WTC11 (cell line): ENCODE data around the gene CCDC30. TPM values are rescaled to one million over a fixed set of nuclear protein-coding genes. Genes with fewer than 3 reads are reported as not detected.

Experiments used
- ATAC-seq: fragments of 200-7000 bp; cut with Tn5 transposase; 2 replicates; pipeline ENCODE4 v1.10.0; 2021; ENCODE audit warnings: mild to moderate bottlenecking, moderate library complexity
- CTCF ChIA-PET: fragments of 300-600 bp; sonication (Branson Sonifier 250); formaldehyde crosslinking; loops from one replicate; lab custom pipeline; 2021; ENCODE audit warnings: antibody characterized with exemption; lab: Charles Lee
- POLR2A ChIA-PET: fragments of 350-600 bp; sonication (Branson Sonifier 250); formaldehyde crosslinking; loops from one replicate; lab custom pipeline; 2021; ENCODE audit warnings: antibody characterized with exemption; lab: Charles Lee
- DNase-seq: peaks from one replicate; pipeline ENCODE4 v3.0.0; 2021; ENCODE audit warnings: low spot score
- H3K27ac Mint-ChIP-seq: 2 replicates; pipeline ENCODE4 v1.8.0; 2021; ENCODE audit warnings: mixed read lengths
- H3K27me3 Mint-ChIP-seq: 2 replicates; pipeline ENCODE4 v1.8.0; 2021; ENCODE audit warnings: low read depth, mild to moderate bottlenecking, moderate library complexity, mixed read lengths
- H3K36me3 Mint-ChIP-seq: 2 replicates; pipeline ENCODE4 v1.8.0; 2021; ENCODE audit warnings: mixed read lengths
- H3K4me1 Mint-ChIP-seq: 2 replicates; pipeline ENCODE4 v1.8.0; 2022; ENCODE audit warnings: mixed read lengths
- H3K4me3 Mint-ChIP-seq: 2 replicates; pipeline ENCODE4 v1.8.0; 2021; ENCODE audit warnings: mild to moderate bottlenecking, moderate library complexity, mixed read lengths
- H3K9me3 Mint-ChIP-seq: 2 replicates; pipeline ENCODE4 v1.8.0; 2021; ENCODE audit warnings: mixed read lengths
- FOXJ3 ChIP-seq: sonication (generic); formaldehyde crosslinking; IDR thresholded peaks from 2 replicates; pipeline ENCODE4 v1.9.0; 2021; ENCODE audit warnings: missing genetic modification reagents, mild to moderate bottlenecking, borderline replicate concordance
- FOXK1 ChIP-seq: sonication (generic); formaldehyde crosslinking; IDR thresholded peaks from 2 replicates; pipeline ENCODE4 v1.8.0; 2022; ENCODE audit warnings: mild to moderate bottlenecking, moderate library complexity, missing genetic modification reagents
- GTF2I ChIP-seq: fragments of 250-450 bp; sonication (Bioruptor Pico); conservative IDR thresholded peaks from 2 replicates; pipeline ENCODE4 v1.4.0; 2021; ENCODE audit warnings: mild to moderate bottlenecking
- MAX ChIP-seq: sonication (generic); formaldehyde crosslinking; IDR thresholded peaks from 2 replicates; pipeline ENCODE4 v1.8.0; 2022; ENCODE audit warnings: mild to moderate bottlenecking, missing genetic modification reagents
- MXD4 ChIP-seq: fragments of 250-450 bp; sonication (Bioruptor Pico); IDR thresholded peaks from 2 replicates; pipeline ENCODE4 v1.8.0; 2021; ENCODE audit warnings: mild to moderate bottlenecking, moderate library complexity, borderline replicate concordance
- MYBL2 ChIP-seq: sonication (generic); formaldehyde crosslinking; IDR thresholded peaks from 2 replicates; pipeline ENCODE4 v1.8.1; 2023; ENCODE audit warnings: mild to moderate bottlenecking, moderate library complexity, missing genetic modification reagents
- NFATC4 ChIP-seq: fragments of 250-450 bp; sonication (Bioruptor Pico); IDR thresholded peaks from 2 replicates; pipeline ENCODE4 v1.9.0; 2021; ENCODE audit warnings: mild to moderate bottlenecking
- PREB ChIP-seq: sonication (generic); formaldehyde crosslinking; IDR thresholded peaks from 2 replicates; pipeline ENCODE4 v1.8.1; 2022; ENCODE audit warnings: mild to moderate bottlenecking, missing genetic modification reagents, moderate library complexity, borderline replicate concordance
- RELA ChIP-seq: sonication (generic); formaldehyde crosslinking; IDR thresholded peaks from 2 replicates; pipeline ENCODE4 v1.8.1; 2022; ENCODE audit warnings: missing genetic modification reagents, mild to moderate bottlenecking, borderline replicate concordance
- SMAD4 ChIP-seq: sonication (generic); formaldehyde crosslinking; IDR thresholded peaks from 2 replicates; pipeline ENCODE4 v1.8.0; 2022; ENCODE audit warnings: mild to moderate bottlenecking, missing genetic modification reagents
- TCF7 ChIP-seq: sonication (generic); formaldehyde crosslinking; IDR thresholded peaks from 2 replicates; pipeline ENCODE4 v1.8.0; 2022; ENCODE audit warnings: mild to moderate bottlenecking, low read depth, missing genetic modification reagents, moderate library complexity
- TP53 ChIP-seq: sonication (generic); formaldehyde crosslinking; IDR thresholded peaks from 2 replicates; pipeline ENCODE4 v1.8.1; 2023; ENCODE audit warnings: mild to moderate bottlenecking, missing genetic modification reagents
- ZBTB21 ChIP-seq: sonication (generic); formaldehyde crosslinking; IDR thresholded peaks from 2 replicates; pipeline ENCODE4 v1.8.1; 2023; ENCODE audit warnings: mild to moderate bottlenecking, missing genetic modification reagents, borderline replicate concordance
- ZNF138 ChIP-seq: sonication (generic); formaldehyde crosslinking; conservative IDR thresholded peaks from 2 replicates; pipeline ENCODE4 v1.8.1; 2022; ENCODE audit warnings: mild to moderate bottlenecking, moderate library complexity, missing genetic modification reagents
- ZNF281 ChIP-seq: sonication (generic); formaldehyde crosslinking; IDR thresholded peaks from 2 replicates; pipeline ENCODE4 v1.8.0; 2023; ENCODE audit warnings: mild to moderate bottlenecking, missing genetic modification reagents
- ZNF425 ChIP-seq: fragments of 250-450 bp; sonication (Bioruptor Pico); conservative IDR thresholded peaks from 2 replicates; pipeline ENCODE4 v1.9.0; 2021; ENCODE audit warnings: mild to moderate bottlenecking
- ZSCAN18 ChIP-seq: fragments of 250-450 bp; sonication (Bioruptor Pico); IDR thresholded peaks from 2 replicates; pipeline ENCODE4 v2.1.2; 2022; ENCODE audit warnings: mild to moderate bottlenecking, moderate library complexity
- total RNA-seq: library from RNA; stranded (reverse); gene quantifications from 3 replicates; pipeline ENCODE4 v1.2.3, GENCODE V29; 2021
- TF ChIP-seq, protein P1 (sequence below): sonication (generic); formaldehyde crosslinking; IDR thresholded peaks from 2 replicates; pipeline ENCODE4 v1.8.1; 2022; ENCODE audit warnings: low read depth, mild to moderate bottlenecking, moderate library complexity, missing genetic modification reagents, borderline replicate concordance
- TF ChIP-seq, protein P2 (sequence below): sonication (generic); formaldehyde crosslinking; IDR thresholded peaks from 2 replicates; pipeline ENCODE4 v1.8.0; 2023; ENCODE audit warnings: missing genetic modification reagents

The CCDC30 gene
- total RNA-seq, 1 experiment from 2014 or later = 0.92 TPM

- TF ChIP-seq ZSCAN18 (no peak), MXD4 (no peak), RELA (CRISPR knock-in tag) (no peak)
- TF ChIP-seq, protein P1, sequence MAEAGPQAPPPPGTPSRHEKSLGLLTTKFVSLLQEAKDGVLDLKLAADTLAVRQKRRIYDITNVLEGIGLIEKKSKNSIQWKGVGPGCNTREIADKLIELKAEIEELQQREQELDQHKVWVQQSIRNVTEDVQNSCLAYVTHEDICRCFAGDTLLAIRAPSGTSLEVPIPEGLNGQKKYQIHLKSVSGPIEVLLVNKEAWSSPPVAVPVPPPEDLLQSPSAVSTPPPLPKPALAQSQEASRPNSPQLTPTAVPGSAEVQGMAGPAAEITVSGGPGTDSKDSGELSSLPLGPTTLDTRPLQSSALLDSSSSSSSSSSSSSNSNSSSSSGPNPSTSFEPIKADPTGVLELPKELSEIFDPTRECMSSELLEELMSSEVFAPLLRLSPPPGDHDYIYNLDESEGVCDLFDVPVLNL (CRISPR knock-in tag) = no peak
Measured at GRCh38 chr1:42675467-42675866, 212.4 kb downstream of the CCDC30 start (continued).

- CTCF ChIA-PET = no interaction called here
- POLR2A ChIA-PET = interaction anchor here (0.6 kb wide), 2 partner anchors 94 to 131 kb away, joined by 3 to 8 read pairs; no protein-coding TSS in a partner anchor
Measured at GRCh38 chr1:42676534-42677087, 213.5 kb downstream of the CCDC30 start.

More at GRCh38 chr1:42676534-42677087, 213.5 kb downstream of the CCDC30 start:
- DNase-seq = no peak
- Mint-ChIP-seq H3K27me3 (no peaks in the 10 kb centered on the region), H3K4me1 (peaks cover 11% of the 10 kb centered on the region), H3K27ac (no peak overlapping the region), H3K9me3 (no peaks in the 10 kb centered on the region), H3K36me3 (peaks cover 28% of the 10 kb centered on the region), H3K4me3 (no peak overlapping the region)
- ATAC-seq = no peak
- TF ChIP-seq TCF7 (CRISPR knock-in tag) = no peak
- TF ChIP-seq TP53 (CRISPR knock-in tag) = no peak
- no peak for TF ChIP-seq FOXJ3 (CRISPR knock-in tag)
- no peak for TF ChIP-seq SMAD4 (CRISPR knock-in tag)
- no peak for TF ChIP-seq ZNF281 (CRISPR knock-in tag)
- no peak for TF ChIP-seq NFATC4 (CRISPR knock-in tag)
- no peak for TF ChIP-seq FOXK1 (CRISPR knock-in tag)
- TF ChIP-seq MYBL2 (CRISPR knock-in tag) = no peak
- no peak for TF ChIP-seq GTF2I (CRISPR knock-in tag)
- TF ChIP-seq, protein P2, sequence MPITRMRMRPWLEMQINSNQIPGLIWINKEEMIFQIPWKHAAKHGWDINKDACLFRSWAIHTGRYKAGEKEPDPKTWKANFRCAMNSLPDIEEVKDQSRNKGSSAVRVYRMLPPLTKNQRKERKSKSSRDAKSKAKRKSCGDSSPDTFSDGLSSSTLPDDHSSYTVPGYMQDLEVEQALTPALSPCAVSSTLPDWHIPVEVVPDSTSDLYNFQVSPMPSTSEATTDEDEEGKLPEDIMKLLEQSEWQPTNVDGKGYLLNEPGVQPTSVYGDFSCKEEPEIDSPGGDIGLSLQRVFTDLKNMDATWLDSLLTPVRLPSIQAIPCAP (CRISPR knock-in tag) = no peak
- no peak for TF ChIP-seq ZBTB21 (CRISPR knock-in tag)
- no peak for TF ChIP-seq ZNF425 (CRISPR knock-in tag)
- no peak for TF ChIP-seq MAX
- no peak for TF ChIP-seq ZNF138 (CRISPR knock-in tag)
- no peak for TF ChIP-seq PREB (CRISPR knock-in tag)
